Keratinocyte (primary cell): ENCODE data around the gene HPSE2. TPM values are rescaled to one million over a fixed set of nuclear protein-coding genes. Genes with fewer than 3 reads are reported as not detected.

Experiments
- DNase-seq: peaks from one replicate; pipeline ENCODE4 v3.0.0-alpha.2; 2011; ENCODE audit warnings: low read depth, missing footprints, low spot score
- FAIRE-seq: peaks from 2 replicates; lab custom pipeline; 2011; peaks lifted over from hg19 to GRCh38; lab: Jason Lieb, UNC
- H2AFZ ChIP-seq: 2 replicates; pipeline ENCODE4 v1.6.0; 2012; ENCODE audit warnings: low read length, control low read depth, inconsistent platforms; ENCODE audit not compliant: control insufficient read depth
- H3K27ac ChIP-seq: 2 replicates; pipeline ENCODE4 v1.5.1; 2011; ENCODE audit warnings: low read length; ENCODE audit not compliant: control insufficient read depth, insufficient read depth
- H3K27me3 ChIP-seq: 3 replicates; pipeline ENCODE4 v1.6.0; 2011; ENCODE audit warnings: low read length; ENCODE audit not compliant: control insufficient read depth, insufficient read depth; ENCODE audit errors: extremely low read depth
- H3K36me3 ChIP-seq, 2 experiments: 2 replicates in 1 of 2; 3 replicates in 1 of 2; pipeline ENCODE4 v1.5.1; 2011; ENCODE audit warnings: low read length in 2 of 2, mild to moderate bottlenecking in 1 of 2; ENCODE audit not compliant: control insufficient read depth in 2 of 2, insufficient read depth in 2 of 2; ENCODE audit errors: extremely low read depth in 1 of 2
- H3K4me1 ChIP-seq: 3 replicates; pipeline ENCODE4 v1.5.1; 2011; ENCODE audit warnings: low read length; ENCODE audit not compliant: control insufficient read depth, insufficient read depth; ENCODE audit errors: extremely low read depth
- H3K4me2 ChIP-seq: 3 replicates; pipeline ENCODE4 v1.6.0; 2011; ENCODE audit warnings: low read depth, low read length; ENCODE audit not compliant: control insufficient read depth, insufficient read depth; ENCODE audit errors: extremely low read depth
- H3K4me3 ChIP-seq, 3 experiments: fragments of 200-600 bp in 1 of 3; sonication (generic) in 1 of 3; 2 replicates in 2 of 3; 3 replicates in 1 of 3; pipeline ENCODE4 v1.5.1; 2011 to 2016; ENCODE audit warnings: low read length in 3 of 3, mild to moderate bottlenecking in 3 of 3, control low read depth in 2 of 3, inconsistent platforms in 1 of 3, low read depth in 1 of 3, mixed read lengths in 1 of 3, mixed run types in 1 of 3, moderate library complexity in 1 of 3; ENCODE audit not compliant: control insufficient read depth in 2 of 3, insufficient read depth in 2 of 3; ENCODE audit errors: extremely low read depth in 1 of 3
- H3K79me2 ChIP-seq: 2 replicates; pipeline ENCODE4 v1.6.0; 2012; ENCODE audit warnings: low read length; ENCODE audit not compliant: control insufficient read depth, insufficient read depth
- H3K9ac ChIP-seq: 3 replicates; pipeline ENCODE4 v1.6.0; 2011; ENCODE audit warnings: low read length; ENCODE audit not compliant: control insufficient read depth, insufficient read depth; ENCODE audit errors: extremely low read depth
- H3K9me1 ChIP-seq: 3 replicates; pipeline ENCODE4 v1.6.0; 2011; ENCODE audit warnings: low read length; ENCODE audit not compliant: control insufficient read depth, insufficient read depth; ENCODE audit errors: extremely low read depth
- H3K9me3 ChIP-seq: 2 replicates; pipeline ENCODE4 v1.5.1; 2012; ENCODE audit warnings: low read depth, low read length; ENCODE audit not compliant: control insufficient read depth
- H4K20me1 ChIP-seq: 3 replicates; pipeline ENCODE4 v1.6.0; 2011; ENCODE audit warnings: low read length; ENCODE audit not compliant: control insufficient read depth, insufficient read depth; ENCODE audit errors: extremely low read depth
- EZH2 ChIP-seq: IDR thresholded peaks from one replicate; pipeline ENCODE4 v1.6.1; 2012; ENCODE audit warnings: inconsistent platforms, mild to moderate bottlenecking, low read length, moderate library complexity
- dilution Hi-C: fragments of 300-500 bp; cut with MboI; formaldehyde crosslinking; loops from one replicate; pipeline ENCODE4 v1.7.0; 2020; ENCODE audit warnings: low sequenced_read_pairs; ENCODE audit not compliant: extremely low pct_ligation_motif_present
- polyA plus RNA-seq, 5 experiments: library from polyadenylated mRNA; depleted of rRNA in 3 of 5; stranded (reverse) in 3 of 5; stranded (forward) in 1 of 5; unstranded in 1 of 5; fragments of >200 nt; gene quantifications; 1 replicate in 1 of 5; 2 replicates in 3 of 5; 3 replicates in 1 of 5; pipeline versions ENCODE4 v1.2.1 to v1.2.3, GENCODE V29; 2011 to 2012; ENCODE audit warnings: missing spikeins in 2 of 5, low read depth in 1 of 5, low replicate concordance in 1 of 5
- TF ChIP-seq, protein P1 (sequence below), 3 experiments: IDR thresholded peaks in 1 of 3; conservative IDR thresholded peaks in 1 of 3; optimal IDR thresholded peaks in 1 of 3; 2 replicates in 2 of 3; 3 replicates in 1 of 3; pipeline versions ENCODE3 to v1.5.1; 2011; ENCODE audit warnings: low read length in 3 of 3, mild to moderate bottlenecking in 3 of 3, moderate library complexity in 2 of 3, control low read depth in 1 of 3, inconsistent platforms in 1 of 3; ENCODE audit not compliant: insufficient read depth in 2 of 3; ENCODE audit errors: extremely low read depth in 1 of 3

Gene HPSE2
- polyA plus RNA-seq, 1 donor (not counting 4 experiments of a cell fraction or from before 2014, with no cell fraction given), result 0.01 TPM

DNA sequence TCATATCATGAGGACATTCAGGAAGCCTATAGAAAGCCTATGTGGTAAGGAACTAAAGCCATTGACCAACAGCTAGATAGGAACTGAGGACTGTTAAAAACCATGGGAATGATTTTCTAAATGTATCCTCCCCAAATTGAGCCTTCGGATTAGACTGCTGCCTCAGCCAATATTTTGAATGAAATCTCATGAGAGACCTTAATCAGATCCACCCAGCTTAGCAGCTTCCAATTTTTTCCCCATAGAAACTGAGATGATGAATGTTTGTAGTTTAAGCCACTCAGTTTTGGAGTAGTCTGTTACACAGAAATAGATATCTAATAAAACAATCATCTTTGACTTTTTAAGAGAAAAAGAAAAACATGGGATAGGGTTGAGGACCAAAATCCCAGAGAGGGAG, 292.0 kb downstream of the HPSE2 start:
- Histone ChIP-seq H3K4me3 (no peak overlapping the region), H3K4me1 (no peaks in the 10 kb centered on the region), H3K9ac (no peak overlapping the region), H4K20me1 (no peaks in the 10 kb centered on the region), H3K4me2 (no peak overlapping the region), H3K9me3 (no peaks in the 10 kb centered on the region), H3K27me3 (no peaks in the 10 kb centered on the region), H2AFZ (no peak overlapping the region), H3K79me2 (no peaks in the 10 kb centered on the region), H3K36me3 (no peaks in the 10 kb centered on the region), H3K27ac (no peak overlapping the region), H3K9me1 (no peaks in the 10 kb centered on the region)
- no peak for FAIRE-seq
- dilution Hi-C loops, result no loop called here
- TF ChIP-seq, protein P1, sequence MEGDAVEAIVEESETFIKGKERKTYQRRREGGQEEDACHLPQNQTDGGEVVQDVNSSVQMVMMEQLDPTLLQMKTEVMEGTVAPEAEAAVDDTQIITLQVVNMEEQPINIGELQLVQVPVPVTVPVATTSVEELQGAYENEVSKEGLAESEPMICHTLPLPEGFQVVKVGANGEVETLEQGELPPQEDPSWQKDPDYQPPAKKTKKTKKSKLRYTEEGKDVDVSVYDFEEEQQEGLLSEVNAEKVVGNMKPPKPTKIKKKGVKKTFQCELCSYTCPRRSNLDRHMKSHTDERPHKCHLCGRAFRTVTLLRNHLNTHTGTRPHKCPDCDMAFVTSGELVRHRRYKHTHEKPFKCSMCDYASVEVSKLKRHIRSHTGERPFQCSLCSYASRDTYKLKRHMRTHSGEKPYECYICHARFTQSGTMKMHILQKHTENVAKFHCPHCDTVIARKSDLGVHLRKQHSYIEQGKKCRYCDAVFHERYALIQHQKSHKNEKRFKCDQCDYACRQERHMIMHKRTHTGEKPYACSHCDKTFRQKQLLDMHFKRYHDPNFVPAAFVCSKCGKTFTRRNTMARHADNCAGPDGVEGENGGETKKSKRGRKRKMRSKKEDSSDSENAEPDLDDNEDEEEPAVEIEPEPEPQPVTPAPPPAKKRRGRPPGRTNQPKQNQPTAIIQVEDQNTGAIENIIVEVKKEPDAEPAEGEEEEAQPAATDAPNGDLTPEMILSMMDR (optimal IDR thresholded peaks at IDR 0.05 in 1 of 3, IDR thresholded peaks at IDR 0.05 in 1 of 3, conservative IDR thresholded peaks at IDR 0.05 in 1 of 3; ENCODE audit: extremely low read depth in 1 of 3, insufficient read depth in 2 of 3, low read length in 3 of 3), result no peak
- TF ChIP-seq EZH2, result no peak
- DNase-seq, result no peak

DNA sequence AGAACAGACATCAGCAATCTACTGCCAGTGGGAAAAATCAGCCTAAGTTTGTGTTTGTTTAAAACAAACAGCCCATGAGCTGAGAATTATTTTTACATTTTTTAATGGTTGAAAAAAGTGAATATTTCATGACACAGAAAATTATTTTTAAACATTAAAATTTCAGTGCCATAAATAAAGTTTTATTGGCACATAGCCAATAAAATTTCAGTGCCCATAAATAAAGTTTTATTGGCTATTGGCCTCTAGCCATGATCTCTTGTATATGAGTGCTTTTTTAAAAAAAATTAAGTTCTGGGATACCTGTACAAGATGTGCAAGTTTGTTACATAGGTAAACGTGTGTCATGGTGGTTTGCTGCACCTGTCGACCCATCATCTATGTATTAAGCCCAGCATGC, 305.9 kb downstream of the HPSE2 start:
- H3K9me3 ChIP-seq, result no peaks in the 10 kb centered on the region
- no peaks in the 10 kb centered on the region for H3K4me1 ChIP-seq
- no peak overlapping the region for H3K27ac ChIP-seq
- FAIRE-seq (no peak), DNase-seq (no peak)
- H4K20me1 ChIP-seq, result no peaks in the 10 kb centered on the region
- H3K9ac ChIP-seq, result no peak overlapping the region
- TF ChIP-seq, protein P1 (optimal IDR thresholded peaks at IDR 0.05 in 1 of 3, IDR thresholded peaks at IDR 0.05 in 1 of 3, conservative IDR thresholded peaks at IDR 0.05 in 1 of 3; ENCODE audit: extremely low read depth in 1 of 3, insufficient read depth in 2 of 3, low read length in 3 of 3), result no peak
- no peak for TF ChIP-seq EZH2
- H2AFZ ChIP-seq, result no peak overlapping the region
- dilution Hi-C loops, result no loop called here
- no peaks in the 10 kb centered on the region for H3K79me2 ChIP-seq
- no peaks in the 10 kb centered on the region for H3K27me3 ChIP-seq
- H3K36me3 ChIP-seq, result no peaks in the 10 kb centered on the region
- no peak overlapping the region for H3K4me3 ChIP-seq
- H3K9me1 ChIP-seq, result no peaks in the 10 kb centered on the region
- no peak overlapping the region for H3K4me2 ChIP-seq
